NB4 (cell line): Measurements from ENCODE around the gene TSC22D1.
"Not testable (repeated sequence)": the region's sequence is repeated elsewhere in the genome, so short reads cannot be mapped to it uniquely, and the experiment has no call there.

Experiments used
- DNase-seq: peaks from one replicate; pipeline ENCODE4 v3.0.0; 2010; ENCODE audit warnings: low read depth
- H3K4me3 ChIP-seq: one replicate; pipeline ENCODE4 v1.5.1; 2011; ENCODE audit warnings: mild to moderate bottlenecking, low read depth, low read length, moderate library complexity
- CTCF ChIP-seq: IDR thresholded peaks from one replicate; pipeline ENCODE4 v1.5.1; 2012; ENCODE audit warnings: low read depth, low read length
- MYC ChIP-seq: IDR thresholded peaks from 2 replicates; pipeline ENCODE4 v1.6.1; 2011; ENCODE audit warnings: low read depth, low read length
- POLR2A ChIP-seq: IDR thresholded peaks from 2 replicates; pipeline ENCODE4 v1.6.1; 2011; ENCODE audit warnings: mild to moderate bottlenecking; ENCODE audit not compliant: insufficient read length; ENCODE audit errors: extremely low read depth
- TF ChIP-seq, protein P1 (sequence below): IDR thresholded peaks from 2 replicates; pipeline ENCODE4 v1.6.1; 2011; ENCODE audit warnings: low read depth, low read length

TSC22D1 gene

GRCh38 chr13:44514278-44514677 lies 61.9 kb downstream of the TSC22D1 start:
- no peak for TF ChIP-seq CTCF
- TF ChIP-seq, protein P1, sequence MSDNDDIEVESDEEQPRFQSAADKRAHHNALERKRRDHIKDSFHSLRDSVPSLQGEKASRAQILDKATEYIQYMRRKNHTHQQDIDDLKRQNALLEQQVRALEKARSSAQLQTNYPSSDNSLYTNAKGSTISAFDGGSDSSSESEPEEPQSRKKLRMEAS: no peak
- TF ChIP-seq MYC: no peak
- no peak for TF ChIP-seq POLR2A
- DNase-seq: no peak
- no peak overlapping the region for H3K4me3 ChIP-seq

- H3K4me3 ChIP-seq, DNase-seq: not testable (repeated sequence)
Measured at GRCh38 chr13:44509853-44510252, 66.3 kb downstream of the TSC22D1 start.

GRCh38 chr13:44508562-44509077 lies 67.5 kb downstream of the TSC22D1 start:
- no peak for DNase-seq
- H3K4me3 ChIP-seq: no peak overlapping the region
- TF ChIP-seq CTCF: no peak
- TF ChIP-seq, protein P1: no peak
- no peak for TF ChIP-seq POLR2A
- no peak for TF ChIP-seq MYC

- DNase-seq: no peak
- TF ChIP-seq, protein P1: no peak
- TF ChIP-seq CTCF (no peak), MYC (no peak), POLR2A (no peak)
- H3K4me3 ChIP-seq: no peak overlapping the region
Measured at GRCh38 chr13:44507639-44508038, 68.5 kb downstream of the TSC22D1 start.

- no peak for DNase-seq
- no peak for TF ChIP-seq POLR2A
- TF ChIP-seq, protein P1: no peak
- no peak for TF ChIP-seq MYC
- TF ChIP-seq CTCF: no peak
- no peak overlapping the region for H3K4me3 ChIP-seq
Measured at GRCh38 chr13:44506719-44507118, 69.4 kb downstream of the TSC22D1 start.

DNA sequence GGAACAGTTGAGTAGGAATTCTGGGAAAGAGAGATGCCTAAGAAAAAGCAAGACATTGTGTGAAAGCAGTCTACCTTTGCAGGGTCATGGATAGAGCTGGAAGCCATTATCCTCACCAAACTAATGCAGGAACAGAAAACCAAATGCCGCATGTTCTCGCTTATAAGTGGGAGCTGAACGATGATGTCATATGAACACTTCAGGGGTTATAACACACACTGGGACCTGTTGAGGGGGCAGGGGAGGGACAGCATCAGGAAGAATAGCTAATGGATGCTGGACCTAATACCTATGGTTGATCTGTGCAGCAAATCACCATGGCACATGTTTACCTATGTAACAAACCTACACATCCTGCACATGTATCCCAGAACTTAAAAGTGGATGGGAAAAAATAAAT lies 69.9 kb downstream of the TSC22D1 start:
- TF ChIP-seq MYC: no peak
- no peak for TF ChIP-seq CTCF
- no peak overlapping the region for H3K4me3 ChIP-seq
- no peak for DNase-seq
